Erythroblast (primary cell): ENCODE measurements around the gene PPP4R1.

Source experiments
- DNase-seq, 2 experiments: peaks; one replicate each; lab custom pipeline; 2025; lab: John Stamatoyannopoulos, UW
- GATA1 ChIP-seq: IDR thresholded peaks from 2 replicates; pipeline ENCODE4 v1.6.1; 2011; ENCODE audit warnings: low read depth, mild to moderate bottlenecking, control low read depth, low read length, moderate library complexity
- POLR2A ChIP-seq: IDR thresholded peaks from 2 replicates; pipeline ENCODE4 v1.6.1; 2011; ENCODE audit warnings: mild to moderate bottlenecking, low read length

PPP4R1 gene

GRCh38 chr18:9559253-9559652 is 55.1 kb downstream of the PPP4R1 start:
- TF ChIP-seq GATA1 (no peak), POLR2A (no peak)
- no peak for DNase-seq

GRCh38 chr18:9558387-9559064 is 55.8 kb downstream of the PPP4R1 start:
- TF ChIP-seq GATA1, result no peak
- DNase-seq, result no peak

- TF ChIP-seq POLR2A, result no peak
- TF ChIP-seq GATA1, result no peak
- DNase-seq, result no peak
Measured at GRCh38 chr18:9557250-9557943, 57.0 kb downstream of the PPP4R1 start.

- TF ChIP-seq POLR2A (no peak), GATA1 (no peak)
Measured at GRCh38 chr18:9552616-9553015, 61.7 kb downstream of the PPP4R1 start.

DNA sequence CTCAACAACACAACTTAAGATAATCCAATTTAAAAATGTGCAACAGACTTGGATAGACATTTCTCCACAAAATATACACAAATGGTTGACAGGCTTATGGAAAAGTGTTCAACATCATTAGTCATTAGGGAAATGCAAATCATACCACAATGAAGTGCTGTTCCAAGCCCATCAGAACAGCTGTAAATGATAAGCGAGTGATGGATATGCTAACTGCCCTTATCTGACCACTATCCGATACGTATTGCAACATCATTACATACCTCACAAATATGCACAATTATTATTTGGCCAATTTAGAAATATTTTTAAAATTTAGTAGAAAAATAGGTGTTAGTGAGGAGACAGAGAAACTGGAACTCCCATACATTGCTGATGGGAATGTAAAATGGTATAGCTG is 62.2 kb downstream of the PPP4R1 start:
- DNase-seq, result no peak
- TF ChIP-seq GATA1 (no peak), POLR2A (no peak)

More at GRCh38 chr18:9552616-9553015, 61.7 kb downstream of the PPP4R1 start:
- DNase-seq, result no peak

- DNase-seq, result no peak
- TF ChIP-seq GATA1, result no peak
- TF ChIP-seq POLR2A, result no peak
Measured at GRCh38 chr18:9550429-9550828, 63.9 kb downstream of the PPP4R1 start.

GRCh38 chr18:9549405-9549804 is 65.0 kb downstream of the PPP4R1 start:
- no peak for TF ChIP-seq POLR2A
- no peak for TF ChIP-seq GATA1
- DNase-seq, result no peak

DNA sequence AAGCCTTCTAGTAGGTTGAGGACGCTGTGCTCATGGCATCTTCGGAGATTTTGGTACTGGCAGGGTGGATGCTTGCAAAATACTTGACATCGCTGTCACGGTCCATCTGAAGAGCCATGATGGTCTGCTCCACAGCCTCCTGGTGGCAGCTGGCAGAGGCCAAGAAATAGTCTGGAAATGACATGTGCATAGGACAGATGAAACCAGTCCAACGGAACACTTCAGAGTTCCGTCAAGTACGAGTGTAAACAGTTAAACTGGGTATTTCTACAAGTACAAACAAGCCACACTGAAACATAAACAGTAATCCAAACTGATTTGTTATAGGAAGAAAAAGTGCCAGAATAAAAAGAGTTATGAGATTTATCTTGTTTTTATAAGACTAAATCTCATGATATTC is 66.6 kb downstream of the PPP4R1 start:
- TF ChIP-seq POLR2A (no peak), GATA1 (no peak)
- DNase-seq, result no peak

DNA sequence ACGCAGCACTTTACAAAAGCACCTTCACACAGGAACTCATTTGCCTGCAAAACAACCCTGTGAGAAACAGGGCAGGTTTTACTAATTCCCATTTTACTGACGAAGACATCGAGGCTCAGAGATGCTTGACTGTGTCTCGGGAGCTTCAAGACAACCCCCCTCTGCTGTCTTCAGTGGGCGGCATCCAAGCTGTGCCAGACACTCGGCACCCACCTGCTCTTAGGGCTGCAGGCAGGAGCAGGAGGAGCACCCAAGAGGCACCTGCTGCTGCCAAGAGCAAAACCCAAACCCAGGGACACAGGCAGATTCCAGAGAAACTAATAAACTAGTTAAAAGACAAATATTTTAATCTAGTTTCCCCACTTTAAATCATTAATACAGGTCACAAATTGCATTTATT is 67.9 kb downstream of the PPP4R1 start:
- no peak for DNase-seq
- TF ChIP-seq GATA1 (no peak), POLR2A (no peak)

DNA sequence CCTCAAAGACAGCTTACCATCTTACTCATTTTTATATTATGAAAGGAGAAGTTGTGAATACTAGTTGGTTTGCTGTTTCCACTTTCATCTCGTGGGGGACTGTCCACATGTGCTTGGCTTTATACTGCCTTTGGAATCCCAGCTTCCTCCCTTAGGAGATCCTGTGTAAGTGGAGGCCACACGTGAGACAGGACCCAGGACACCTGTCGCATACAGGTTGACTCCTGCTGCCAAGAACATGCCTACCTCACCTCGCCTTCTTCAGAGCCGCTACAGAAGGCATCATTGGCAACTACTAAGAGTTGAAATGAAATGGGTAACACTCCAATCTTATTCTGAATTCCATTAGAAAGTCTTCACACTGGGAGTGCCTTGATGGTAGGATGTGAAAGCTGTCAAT is 69.3 kb downstream of the PPP4R1 start:
- DNase-seq, result no peak
- TF ChIP-seq GATA1, result no peak
- TF ChIP-seq POLR2A, result no peak

DNA sequence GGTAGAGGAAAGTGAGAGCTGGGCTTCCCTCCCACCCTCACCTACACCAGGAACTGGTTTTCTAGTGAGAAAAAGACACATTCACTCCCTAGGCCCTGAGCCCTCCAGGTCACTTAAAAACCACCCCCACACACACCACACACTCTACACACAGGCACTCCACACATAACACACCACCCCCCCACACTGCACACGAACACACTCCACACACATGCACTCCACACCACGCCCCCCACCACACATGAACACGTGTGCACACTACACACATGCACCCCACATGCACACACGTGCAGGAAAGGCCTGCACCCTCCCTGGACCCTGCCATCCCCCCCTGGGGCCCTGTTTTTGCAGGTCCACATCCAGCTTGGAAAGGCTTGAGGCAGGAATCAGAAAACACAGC is 71.4 kb downstream of the PPP4R1 start:
- no peak for DNase-seq
- TF ChIP-seq POLR2A (no peak), GATA1 (no peak)

DNA sequence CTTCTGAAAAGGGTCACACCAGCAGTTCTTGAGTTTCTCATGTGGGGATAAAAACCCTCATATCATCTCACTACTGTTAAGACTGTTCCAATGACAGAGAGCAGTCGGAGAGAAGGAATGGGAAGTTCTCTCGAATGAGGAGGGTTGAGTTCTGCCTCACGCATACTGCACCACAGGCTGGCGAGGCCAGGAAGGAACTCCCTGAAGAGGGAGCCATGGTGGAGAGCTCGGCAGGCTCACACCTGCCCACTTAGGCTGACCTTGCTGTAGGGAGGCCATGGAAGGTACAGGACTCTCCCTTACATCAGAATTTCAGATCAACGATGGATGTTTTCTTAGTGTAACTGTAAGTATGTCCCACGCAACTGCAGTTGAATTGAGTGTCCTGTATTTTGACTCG is 74.4 kb downstream of the PPP4R1 start:
- no peak for DNase-seq
- TF ChIP-seq POLR2A (no peak), GATA1 (no peak)

DNA sequence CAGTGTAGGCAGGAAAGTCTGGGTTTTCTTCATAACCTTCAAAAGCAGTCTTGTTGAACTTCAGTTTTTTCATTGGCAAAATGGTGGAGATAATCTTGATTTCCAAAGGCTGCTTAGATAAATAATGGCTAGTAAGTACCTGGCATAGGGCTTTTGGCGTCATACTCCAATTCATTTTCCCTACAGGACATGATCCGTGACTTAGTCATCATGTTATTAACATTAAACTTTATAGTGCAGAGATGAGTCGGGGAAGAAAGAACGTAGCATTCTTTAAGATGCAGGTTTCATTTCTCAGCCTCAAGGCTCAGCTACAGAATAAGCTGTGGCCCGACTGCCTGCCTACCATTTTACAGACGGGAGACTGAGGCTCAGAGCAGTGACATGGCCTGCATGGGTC is 75.1 kb downstream of the PPP4R1 start:
- TF ChIP-seq POLR2A (no peak), GATA1 (no peak)
- no peak for DNase-seq

DNA sequence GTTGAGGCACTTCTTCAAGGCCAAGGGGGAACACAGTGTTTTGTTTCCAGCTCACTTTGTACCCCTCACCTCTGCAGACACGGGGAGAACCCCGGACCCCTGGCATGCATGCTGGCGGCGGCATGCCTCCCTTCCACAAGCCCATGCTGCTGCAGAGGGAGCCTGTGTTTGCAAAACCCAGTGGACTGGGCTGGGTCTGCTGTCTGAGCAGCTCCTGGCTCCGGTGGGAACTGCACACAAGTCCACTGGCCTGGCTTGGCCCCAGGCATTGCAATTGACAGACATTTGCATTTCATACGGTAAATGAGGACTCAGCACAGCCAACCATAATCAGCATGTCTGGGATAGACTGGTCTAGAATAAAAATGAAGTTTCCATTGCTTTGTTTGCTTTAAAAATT is 76.7 kb downstream of the PPP4R1 start:
- TF ChIP-seq GATA1 (no peak), POLR2A (no peak)
- no peak for DNase-seq

GRCh38 chr18:9536354-9537152 is 77.8 kb downstream of the PPP4R1 start:
- TF ChIP-seq GATA1, result no peak
- TF ChIP-seq POLR2A, result no peak
- DNase-seq, result no peak
